Lower leg skin (tissue), 3 donors: ENCODE data around the gene PIM3.

ENCODE experiments used
- POLR2A ChIP-seq, 2 donors: fragments of 450-650 bp; IDR thresholded peaks; one replicate each; pipeline ENCODE4 v1.6.1; 2016 to 2017; ENCODE audit warnings: antibody characterized with exemption in 2 of 2, mild to moderate bottlenecking in 1 of 2, moderate library complexity in 1 of 2
- TF ChIP-seq, protein P1 (sequence below), 3 donors: fragments of 450-650 bp; IDR thresholded peaks; one replicate each; pipeline ENCODE4 v1.5.1; 2016; ENCODE audit warnings: antibody characterized with exemption in 3 of 3, mild to moderate bottlenecking in 3 of 3, moderate library complexity in 2 of 3

DNA sequence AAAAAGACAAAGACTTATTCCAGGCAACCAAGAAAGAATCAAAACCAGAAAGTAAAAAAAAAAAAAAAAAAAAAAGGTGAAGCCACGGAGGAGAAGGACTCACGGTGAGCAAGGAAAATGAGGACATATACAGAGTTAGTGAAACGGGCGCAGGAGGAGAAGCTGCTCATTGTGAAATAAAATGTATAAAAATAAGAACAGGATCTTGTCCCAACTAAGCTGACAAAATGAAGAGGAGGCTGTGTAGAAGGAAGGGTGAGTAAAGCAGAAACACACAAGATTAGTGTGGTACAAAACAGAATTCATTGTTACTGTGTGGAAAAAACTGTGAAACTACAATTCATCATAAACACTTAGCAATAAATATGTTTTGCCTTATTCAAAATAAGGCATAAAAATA, 44.3 kb downstream of the PIM3 start:
- TF ChIP-seq, protein P1, sequence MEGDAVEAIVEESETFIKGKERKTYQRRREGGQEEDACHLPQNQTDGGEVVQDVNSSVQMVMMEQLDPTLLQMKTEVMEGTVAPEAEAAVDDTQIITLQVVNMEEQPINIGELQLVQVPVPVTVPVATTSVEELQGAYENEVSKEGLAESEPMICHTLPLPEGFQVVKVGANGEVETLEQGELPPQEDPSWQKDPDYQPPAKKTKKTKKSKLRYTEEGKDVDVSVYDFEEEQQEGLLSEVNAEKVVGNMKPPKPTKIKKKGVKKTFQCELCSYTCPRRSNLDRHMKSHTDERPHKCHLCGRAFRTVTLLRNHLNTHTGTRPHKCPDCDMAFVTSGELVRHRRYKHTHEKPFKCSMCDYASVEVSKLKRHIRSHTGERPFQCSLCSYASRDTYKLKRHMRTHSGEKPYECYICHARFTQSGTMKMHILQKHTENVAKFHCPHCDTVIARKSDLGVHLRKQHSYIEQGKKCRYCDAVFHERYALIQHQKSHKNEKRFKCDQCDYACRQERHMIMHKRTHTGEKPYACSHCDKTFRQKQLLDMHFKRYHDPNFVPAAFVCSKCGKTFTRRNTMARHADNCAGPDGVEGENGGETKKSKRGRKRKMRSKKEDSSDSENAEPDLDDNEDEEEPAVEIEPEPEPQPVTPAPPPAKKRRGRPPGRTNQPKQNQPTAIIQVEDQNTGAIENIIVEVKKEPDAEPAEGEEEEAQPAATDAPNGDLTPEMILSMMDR (IDR thresholded peaks at IDR 0.05), result no peak
- no peak for TF ChIP-seq POLR2A (IDR thresholded peaks at IDR 0.05)
